Uterus (tissue), 2 donors: ENCODE measurements around the gene ZDHHC12.

ENCODE experiments used
- POLR2A ChIP-seq, 2 donors: fragments of 450-650 bp; IDR thresholded peaks; one replicate each; pipeline ENCODE4 v1.6.1; 2016; ENCODE audit warnings: antibody characterized with exemption in 2 of 2, mild to moderate bottlenecking in 1 of 2, moderate library complexity in 1 of 2
- TF ChIP-seq, protein P1 (sequence below), 4 experiments: fragments of 200-600 bp in 2 of 4; fragments of 450-650 bp in 2 of 4; sonication (generic) in 2 of 4; IDR thresholded peaks; one replicate each; pipeline ENCODE4 v1.5.1; 2016 to 2019; ENCODE audit warnings: antibody characterized with exemption in 4 of 4, mild to moderate bottlenecking in 2 of 4, moderate library complexity in 1 of 4

DNA sequence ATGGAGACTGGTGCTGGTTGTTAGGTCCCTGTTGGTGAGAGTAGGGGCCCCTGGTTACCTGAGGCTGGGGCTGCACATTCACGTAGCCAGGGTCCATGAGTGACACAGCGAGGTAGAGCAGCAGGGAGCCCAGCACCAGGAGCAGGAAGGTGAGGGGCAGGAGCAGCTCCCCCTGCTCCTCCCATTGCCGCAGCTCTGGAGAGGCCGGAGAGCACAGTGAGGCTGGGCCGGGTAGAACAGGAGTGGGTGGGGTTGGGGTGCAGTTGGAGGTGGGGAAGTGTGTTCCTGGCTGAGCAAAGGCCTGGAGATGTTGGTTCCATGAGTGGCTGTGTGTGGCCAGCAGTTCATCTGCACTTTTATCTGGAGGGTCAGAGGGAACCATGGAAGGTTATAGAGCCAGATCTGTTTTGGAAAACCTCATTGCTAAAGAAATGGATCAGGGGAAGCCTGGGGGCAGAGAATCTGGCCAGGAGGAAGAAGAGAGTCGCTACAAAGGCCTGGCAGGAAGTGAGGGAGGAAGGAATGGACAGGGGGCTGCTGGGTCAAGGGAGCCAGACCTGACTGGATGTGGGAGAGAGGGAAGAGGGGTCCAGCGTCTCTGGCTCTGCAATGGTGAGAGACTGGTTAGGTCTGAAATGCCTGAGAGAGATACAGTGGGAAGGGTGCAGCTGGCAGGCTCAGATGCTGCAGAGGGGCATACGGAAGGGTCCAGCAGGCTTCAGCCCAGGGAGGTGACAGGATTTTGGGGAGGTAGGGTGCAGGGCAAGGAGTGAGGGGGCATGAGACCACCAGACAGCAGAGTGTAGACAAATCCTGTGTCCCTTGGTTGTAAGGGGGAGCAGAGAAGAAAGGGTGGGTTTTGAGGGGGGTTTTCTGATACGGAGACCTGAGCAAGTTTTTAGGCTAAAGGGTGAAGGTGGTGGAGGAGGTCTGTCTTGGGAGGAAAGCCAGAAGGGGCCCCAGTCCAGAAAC lies 1.3 kb downstream of the ZDHHC12 start:
- TF ChIP-seq, protein P1, sequence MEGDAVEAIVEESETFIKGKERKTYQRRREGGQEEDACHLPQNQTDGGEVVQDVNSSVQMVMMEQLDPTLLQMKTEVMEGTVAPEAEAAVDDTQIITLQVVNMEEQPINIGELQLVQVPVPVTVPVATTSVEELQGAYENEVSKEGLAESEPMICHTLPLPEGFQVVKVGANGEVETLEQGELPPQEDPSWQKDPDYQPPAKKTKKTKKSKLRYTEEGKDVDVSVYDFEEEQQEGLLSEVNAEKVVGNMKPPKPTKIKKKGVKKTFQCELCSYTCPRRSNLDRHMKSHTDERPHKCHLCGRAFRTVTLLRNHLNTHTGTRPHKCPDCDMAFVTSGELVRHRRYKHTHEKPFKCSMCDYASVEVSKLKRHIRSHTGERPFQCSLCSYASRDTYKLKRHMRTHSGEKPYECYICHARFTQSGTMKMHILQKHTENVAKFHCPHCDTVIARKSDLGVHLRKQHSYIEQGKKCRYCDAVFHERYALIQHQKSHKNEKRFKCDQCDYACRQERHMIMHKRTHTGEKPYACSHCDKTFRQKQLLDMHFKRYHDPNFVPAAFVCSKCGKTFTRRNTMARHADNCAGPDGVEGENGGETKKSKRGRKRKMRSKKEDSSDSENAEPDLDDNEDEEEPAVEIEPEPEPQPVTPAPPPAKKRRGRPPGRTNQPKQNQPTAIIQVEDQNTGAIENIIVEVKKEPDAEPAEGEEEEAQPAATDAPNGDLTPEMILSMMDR (IDR thresholded peaks at IDR 0.05): no peak
- TF ChIP-seq POLR2A (IDR thresholded peaks at IDR 0.05): no peak
